Loucy (cell line): ENCODE measurements around the gene C7orf57.

Experiments used
- CTCF ChIP-seq: fragments of 200-600 bp; sonication (generic); conservative IDR thresholded peaks from 2 replicates; pipeline ENCODE4 v1.5.1; 2014; ENCODE audit warnings: mild to moderate bottlenecking, antibody characterized with exemption, low read length
- EZH2phosphoT487 ChIP-seq: fragments of 200-600 bp; IDR thresholded peaks from 2 replicates; pipeline ENCODE4 v1.6.1; 2018; ENCODE audit warnings: antibody characterized with exemption, mild to moderate bottlenecking, moderate library complexity, borderline replicate concordance

- TF ChIP-seq CTCF, result no peak
- TF ChIP-seq EZH2phosphoT487, result no peak
Observed at GRCh38 chr7:48025624-48026023, 9.7 kb upstream of the C7orf57 start.
